CD8-positive, alpha-beta memory T cell (primary cell): ENCODE measurements around the gene ZNF783. TPM values are rescaled to one million over a fixed set of nuclear protein-coding genes. Genes with fewer than 3 reads are reported as not detected.

ENCODE experiments used
- CTCF ChIA-PET: fragments of 350-600 bp; sonication (Branson Sonifier 250); formaldehyde crosslinking; loops from one replicate; lab custom pipeline; 2021; ENCODE audit warnings: antibody characterized with exemption; lab: Charles Lee
- POLR2A ChIA-PET: fragments of 350-600 bp; sonication (Branson Sonifier 250); formaldehyde crosslinking; loops from one replicate; lab custom pipeline; 2021; ENCODE audit warnings: antibody characterized with exemption; lab: Charles Lee
- DNase-seq, 5 donors: peaks; one replicate each; pipeline versions ENCODE4 v3.0.0 to v3.0.0-alpha.2; 2020 to 2022; ENCODE audit warnings: mixed read lengths in 1 of 5
- H3K27ac ChIP-seq: one replicate; pipeline ENCODE4 v1.7.0; 2013; ENCODE audit warnings: low read depth, mild to moderate bottlenecking, low read length, moderate library complexity
- H3K27me3 ChIP-seq: 2 replicates; pipeline ENCODE4 v1.7.0; 2013; ENCODE audit warnings: low read length, mild to moderate bottlenecking; ENCODE audit not compliant: insufficient read depth, poor library complexity, severe bottlenecking
- H3K36me3 ChIP-seq: 2 replicates; pipeline ENCODE4 v1.7.0; 2013; ENCODE audit warnings: mild to moderate bottlenecking, low read length, moderate library complexity; ENCODE audit not compliant: insufficient read depth
- H3K4me1 ChIP-seq: 2 replicates; pipeline ENCODE4 v1.7.0; 2013; ENCODE audit warnings: mild to moderate bottlenecking, low read length, moderate library complexity; ENCODE audit not compliant: insufficient read depth
- H3K4me3 ChIP-seq: 2 replicates; pipeline ENCODE4 v1.7.0; 2013; ENCODE audit warnings: mild to moderate bottlenecking, low read length
- H3K9me3 ChIP-seq: 2 replicates; pipeline ENCODE4 v1.7.0; 2013; ENCODE audit warnings: mild to moderate bottlenecking, low read length
- H3K27ac Mint-ChIP-seq, 8 donors: one replicate each; pipeline ENCODE4 v1.8.0; 2020 to 2021; ENCODE audit warnings: mixed read lengths in 8 of 8, mild to moderate bottlenecking in 6 of 8, inconsistent platforms in 3 of 8, moderate library complexity in 3 of 8
- H3K27me3 Mint-ChIP-seq, 2 donors: one replicate each; pipeline ENCODE4 v1.8.0; 2020 to 2021; ENCODE audit warnings: mixed read lengths in 2 of 2, mild to moderate bottlenecking in 1 of 2, moderate library complexity in 1 of 2
- H3K36me3 Mint-ChIP-seq, 3 donors: one replicate each; pipeline ENCODE4 v1.8.0; 2020 to 2021; ENCODE audit warnings: mixed read lengths in 3 of 3, inconsistent platforms in 1 of 3, mild to moderate bottlenecking in 1 of 3
- H3K4me1 Mint-ChIP-seq, 3 donors: one replicate each; pipeline ENCODE4 v1.8.0; 2020 to 2021; ENCODE audit warnings: mixed read lengths in 3 of 3, inconsistent platforms in 1 of 3, mild to moderate bottlenecking in 1 of 3
- H3K4me3 Mint-ChIP-seq, 7 donors: one replicate each; pipeline ENCODE4 v1.8.0; 2020 to 2021; ENCODE audit warnings: mixed read lengths in 7 of 7, mild to moderate bottlenecking in 6 of 7, moderate library complexity in 4 of 7, inconsistent platforms in 2 of 7
- H3K9me3 Mint-ChIP-seq, 5 donors: one replicate each; pipeline ENCODE4 v1.8.0; 2020 to 2022; ENCODE audit warnings: mixed read lengths in 5 of 5, mild to moderate bottlenecking in 3 of 5, moderate library complexity in 2 of 5, inconsistent platforms in 1 of 5
- polyA plus RNA-seq: library from polyadenylated mRNA; unstranded; fragments of 300-500 nt; fragmentation: Illumina TruSeq; gene quantifications from one replicate; pipeline ENCODE4 v1.2.3, GENCODE V29; 2021
- total RNA-seq, 2 experiments: library from RNA; stranded (reverse); gene quantifications; one replicate each; pipeline ENCODE4 v1.2.3, GENCODE V29; 2021

Gene ZNF783
- total and polyA plus RNA-seq, 3 experiments from 2014 or later, result 5.0 to 20.4 (median 19.7) TPM

DNA sequence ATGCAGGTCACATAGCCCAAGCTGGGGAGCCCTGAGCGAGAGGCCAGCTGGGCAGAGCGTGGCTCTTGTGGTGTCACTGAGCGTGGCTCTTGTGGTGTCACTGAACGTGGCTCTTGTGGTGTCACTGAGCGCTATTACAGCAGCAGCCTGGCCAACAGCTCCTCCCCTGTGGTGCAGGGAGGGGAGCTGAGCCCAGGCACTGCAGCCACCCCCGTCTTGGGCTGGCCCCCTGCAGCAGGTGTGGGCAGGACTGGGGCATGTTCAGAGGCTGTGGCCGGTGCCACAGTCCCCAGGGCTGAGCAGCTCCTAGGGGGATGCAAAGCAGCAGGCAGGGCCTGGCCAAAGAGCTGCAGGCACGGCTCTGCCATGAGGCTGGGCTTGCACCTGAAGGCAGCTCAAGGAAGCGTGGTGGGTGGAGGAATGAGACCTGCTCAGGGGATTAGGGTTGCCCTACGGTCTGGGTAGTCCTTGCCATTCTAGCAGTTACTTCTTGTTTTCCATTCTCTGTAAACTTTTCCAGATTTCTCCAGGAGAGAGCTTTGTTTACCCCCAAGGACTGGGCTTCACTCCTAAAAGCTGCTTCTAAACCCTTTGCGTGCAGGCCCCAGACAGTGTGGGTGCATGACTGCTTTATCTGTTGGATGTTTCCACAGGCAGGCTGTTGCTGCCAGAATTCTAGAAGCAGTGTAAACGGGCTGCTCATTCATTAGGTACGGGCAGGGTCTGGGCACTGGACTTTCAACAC lies 29.2 kb downstream of the ZNF783 start:
- peak overlapping the region in 4 of 8 donors; percentile 15 to 79 (median 53) for H3K27ac Mint-ChIP-seq
- CTCF ChIA-PET, result interaction anchor here (1.7 kb wide), 1 partner anchor 29 kb away, joined by 5 read pairs; the partner anchor contains the start of gene ZNF783
- H3K36me3 ChIP-seq, result no peaks in the 10 kb centered on the region

DNA sequence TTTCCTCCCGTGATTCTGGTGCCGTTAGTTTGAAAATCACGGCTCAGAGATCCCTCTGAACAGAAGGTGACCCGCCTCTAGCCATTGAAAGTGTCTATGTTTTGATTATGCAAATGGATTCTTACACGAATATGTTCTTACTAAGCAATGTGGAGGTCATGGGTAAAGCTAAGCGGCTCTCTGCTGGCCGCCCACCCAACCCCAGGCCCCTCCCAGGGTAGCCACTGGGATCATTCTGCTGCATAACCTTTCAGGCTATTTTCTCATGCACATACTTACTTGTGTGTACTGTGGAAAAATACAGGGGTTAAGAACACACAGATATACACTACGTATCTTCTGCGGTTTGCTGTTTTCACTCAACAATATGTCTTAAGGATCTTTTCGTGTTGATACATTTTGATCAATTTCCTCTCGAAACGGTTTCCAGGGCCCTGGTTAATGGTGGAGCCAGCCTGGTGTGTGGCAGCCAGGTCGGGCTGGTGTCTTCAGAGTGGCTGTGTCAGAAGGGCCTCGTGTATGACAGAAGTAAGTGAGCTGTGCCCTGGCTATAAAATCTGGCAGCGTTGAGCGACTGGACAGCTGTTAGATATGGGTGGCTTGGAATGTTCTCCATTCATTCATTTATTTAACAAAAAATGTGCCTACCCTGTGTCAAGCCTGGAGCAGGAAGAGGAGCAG lies 29.9 kb downstream of the ZNF783 start:
- Histone ChIP-seq H3K9me3 (no peaks in the 10 kb centered on the region), H3K4me1 (peaks cover 6% of the 10 kb centered on the region), H3K36me3 (no peaks in the 10 kb centered on the region), H3K27ac (no peak overlapping the region), H3K4me3 (no peak overlapping the region), H3K27me3 (no peaks in the 10 kb centered on the region)
- peaks cover 10 to 19% (median 15%) of the 10 kb centered on the region in 3 donors for H3K4me1 Mint-ChIP-seq
- ChIA-PET POLR2A (no interaction called here), CTCF (interaction anchor here (1.7 kb wide), 1 partner anchor 30 kb away, joined by 5 read pairs; the partner anchor contains the start of gene ZNF783)
- H3K4me3 Mint-ChIP-seq, result peak overlapping the region in 1 of 7 donors; percentile 32
- H3K27ac Mint-ChIP-seq, result peak overlapping the region in 3 of 8 donors; percentile 4 to 40 (median 38)
- peaks cover 0 to 38% (median 5%) of the 10 kb centered on the region in 3 donors for H3K36me3 Mint-ChIP-seq
- no peak for DNase-seq
- H3K9me3 Mint-ChIP-seq, result no peaks in the 10 kb centered on the region
- no peaks in the 10 kb centered on the region for H3K27me3 Mint-ChIP-seq

More for the DNA sequence above, 29.2 kb downstream of the ZNF783 start:
- H3K36me3 Mint-ChIP-seq, result peaks cover 0 to 38% (median 5%) of the 10 kb centered on the region in 3 donors
- Histone ChIP-seq H3K4me3 (no peak overlapping the region), H3K9me3 (no peaks in the 10 kb centered on the region), H3K4me1 (peaks cover 13% of the 10 kb centered on the region), H3K27ac (no peak overlapping the region), H3K27me3 (no peaks in the 10 kb centered on the region)
- POLR2A ChIA-PET, result no interaction called here
- H3K9me3 Mint-ChIP-seq, result no peaks in the 10 kb centered on the region
- no peaks in the 10 kb centered on the region for H3K27me3 Mint-ChIP-seq
- H3K4me3 Mint-ChIP-seq, result no peak overlapping the region
- H3K4me1 Mint-ChIP-seq, result peaks cover 16 to 25% (median 22%) of the 10 kb centered on the region in 3 donors
- DNase-seq, result no peak

DNA sequence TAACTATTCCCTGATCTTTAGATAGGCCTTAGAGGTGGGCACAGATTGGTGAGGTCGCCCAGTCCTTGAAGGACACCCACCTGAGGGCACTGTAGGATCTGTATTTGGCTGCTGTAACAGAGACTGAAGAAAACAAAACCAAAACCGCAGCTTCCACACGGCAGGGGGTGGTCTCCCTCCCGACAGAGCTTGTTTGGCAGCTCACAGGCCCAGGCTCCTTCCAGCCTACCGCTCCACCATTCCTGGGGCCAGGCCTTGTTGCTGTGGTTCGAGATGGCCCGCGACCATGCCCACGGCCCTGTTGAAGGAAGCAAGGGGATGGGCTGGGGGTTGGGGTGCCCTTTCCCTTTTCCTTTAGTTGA lies 30.4 kb downstream of the ZNF783 start:
- H3K4me1 ChIP-seq, result peaks cover 1% of the 10 kb centered on the region
- no peaks in the 10 kb centered on the region for H3K27me3 Mint-ChIP-seq
- CTCF ChIA-PET, result no interaction called here
- H3K4me3 Mint-ChIP-seq, result no peak overlapping the region
- DNase-seq, result no peak
- H3K36me3 ChIP-seq, result no peaks in the 10 kb centered on the region
- H3K27me3 ChIP-seq, result no peaks in the 10 kb centered on the region
- POLR2A ChIA-PET, result no interaction called here
- H3K4me1 Mint-ChIP-seq, result peaks cover 10 to 16% (median 10%) of the 10 kb centered on the region in 3 donors
- H3K36me3 Mint-ChIP-seq, result peaks cover 0 to 38% (median 5%) of the 10 kb centered on the region in 3 donors
- no peak overlapping the region for H3K27ac ChIP-seq
- no peaks in the 10 kb centered on the region for H3K9me3 ChIP-seq
- no peak overlapping the region for H3K4me3 ChIP-seq
- H3K27ac Mint-ChIP-seq, result peak overlapping the region in 2 of 8 donors; percentile 4 to 40
- H3K9me3 Mint-ChIP-seq, result no peaks in the 10 kb centered on the region

DNA sequence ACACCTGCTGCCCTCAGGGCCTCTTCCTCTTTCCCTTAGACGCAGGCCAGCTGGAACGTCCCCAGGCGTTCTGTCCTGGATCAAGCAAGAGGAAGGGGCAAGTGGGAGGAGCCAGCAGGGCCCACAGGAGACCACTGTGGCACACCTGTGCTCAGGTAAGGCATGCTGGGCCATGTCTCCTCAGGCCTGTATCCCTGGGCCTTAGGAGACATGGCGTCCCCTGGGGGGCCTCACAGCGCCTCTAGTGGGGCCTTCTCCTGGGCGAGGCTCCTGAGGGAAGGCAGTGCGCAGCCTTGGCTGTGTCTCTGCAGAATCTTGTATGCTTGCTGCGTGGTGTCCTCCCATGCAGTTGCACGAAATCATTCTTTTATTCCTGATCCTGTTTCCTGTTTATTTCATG lies 31.3 kb downstream of the ZNF783 start:
- Mint-ChIP-seq H3K4me1 (peaks cover 4 to 8% (median 6%) of the 10 kb centered on the region in 3 donors), H3K27me3 (no peaks in the 10 kb centered on the region), H3K9me3 (no peaks in the 10 kb centered on the region), H3K36me3 (peaks cover 0 to 33% (median 5%) of the 10 kb centered on the region in 3 donors), H3K27ac (no peak overlapping the region), H3K4me3 (no peak overlapping the region)
- Histone ChIP-seq H3K4me1 (no peaks in the 10 kb centered on the region), H3K27me3 (no peaks in the 10 kb centered on the region), H3K27ac (no peak overlapping the region), H3K36me3 (no peaks in the 10 kb centered on the region), H3K9me3 (no peaks in the 10 kb centered on the region), H3K4me3 (no peak overlapping the region)
- CTCF ChIA-PET, result no interaction called here
- POLR2A ChIA-PET, result no interaction called here
- DNase-seq, result no peak

DNA sequence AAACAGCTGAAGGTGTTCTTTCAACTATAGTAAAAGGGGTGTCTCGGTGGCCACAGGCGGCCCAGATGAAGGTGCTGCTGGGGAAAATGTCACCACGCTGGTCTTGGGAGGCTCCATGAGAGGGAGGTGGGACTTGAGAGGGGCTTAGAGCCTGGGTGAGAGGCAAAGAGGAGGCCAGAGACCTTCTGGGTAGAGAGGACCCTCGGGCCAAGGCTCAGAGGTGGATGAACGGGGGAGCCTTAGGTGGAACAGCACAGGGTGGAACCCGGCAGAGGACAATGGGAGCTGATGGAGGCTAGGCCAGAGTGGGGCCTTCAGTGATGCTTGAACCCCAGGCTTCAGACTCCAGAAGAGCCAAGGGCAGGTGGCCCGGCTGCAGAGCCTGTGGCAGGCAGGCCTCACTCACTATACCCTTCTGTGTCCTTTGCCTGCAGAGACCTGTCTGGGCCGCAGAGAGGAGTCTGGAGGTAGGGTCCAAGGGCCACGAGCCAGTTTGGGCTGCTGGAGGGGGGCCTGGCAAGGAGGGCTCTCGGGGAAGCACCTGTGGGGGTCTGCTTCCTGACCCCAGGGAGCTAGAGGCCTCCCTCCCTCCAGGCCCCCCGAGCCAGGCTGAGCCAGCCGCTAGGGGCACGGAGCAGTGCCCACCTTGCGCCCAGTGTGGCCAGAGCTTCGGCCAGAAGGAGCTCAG lies 32.1 kb downstream of the ZNF783 start:
- no peak overlapping the region for H3K4me3 Mint-ChIP-seq
- Histone ChIP-seq H3K9me3 (no peaks in the 10 kb centered on the region), H3K36me3 (no peaks in the 10 kb centered on the region), H3K4me1 (no peaks in the 10 kb centered on the region), H3K4me3 (no peak overlapping the region), H3K27me3 (no peaks in the 10 kb centered on the region), H3K27ac (no peak overlapping the region)
- peaks cover 4 to 8% (median 6%) of the 10 kb centered on the region in 3 donors for H3K4me1 Mint-ChIP-seq
- H3K27ac Mint-ChIP-seq, result no peak overlapping the region
- no peaks in the 10 kb centered on the region for H3K27me3 Mint-ChIP-seq
- peaks cover 0 to 33% (median 5%) of the 10 kb centered on the region in 3 donors for H3K36me3 Mint-ChIP-seq
- H3K9me3 Mint-ChIP-seq, result no peaks in the 10 kb centered on the region
- ChIA-PET POLR2A (no interaction called here), CTCF (no interaction called here)
- no peak for DNase-seq

DNA sequence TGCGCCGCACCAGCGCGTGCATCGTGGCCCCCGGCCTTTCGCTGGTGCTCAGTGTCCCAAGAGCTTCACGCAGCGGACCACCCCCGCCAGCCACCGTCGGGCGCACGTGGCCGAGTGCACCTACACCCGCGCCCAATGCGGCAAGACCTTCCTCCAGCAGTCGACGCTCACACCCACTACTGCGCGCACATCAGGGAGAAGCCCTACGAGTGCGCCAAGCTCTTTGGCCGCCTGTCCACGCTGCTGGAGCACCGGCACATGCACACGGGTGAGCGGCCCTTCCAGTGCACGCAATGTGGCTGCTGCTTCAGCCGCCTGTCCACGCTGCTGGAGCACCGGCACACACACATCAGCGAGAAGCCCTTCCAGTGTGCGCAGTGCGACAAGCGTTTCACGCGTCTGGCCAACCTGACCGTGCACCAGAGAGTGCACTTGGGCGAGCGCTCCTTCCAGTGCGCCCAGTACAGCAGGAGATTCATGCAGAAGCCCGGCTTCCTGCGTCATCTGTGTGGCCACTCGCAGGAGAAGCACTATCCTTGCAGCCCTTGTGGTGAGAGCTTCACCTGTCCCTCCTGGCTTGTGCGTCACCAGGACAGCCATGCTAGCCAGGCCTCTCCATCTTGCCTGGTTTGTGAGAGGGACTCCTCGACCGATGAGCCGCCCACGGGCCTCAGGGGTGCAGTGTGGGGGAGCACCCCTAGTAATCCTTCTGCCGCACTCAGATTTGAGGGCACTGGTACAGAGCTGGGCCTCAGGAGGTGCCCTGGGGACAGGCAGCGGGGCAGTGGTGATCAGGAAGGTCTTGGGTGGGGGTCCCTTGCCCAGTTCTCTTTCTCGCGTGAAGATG lies 32.9 kb downstream of the ZNF783 start:
- peaks cover 0 to 33% (median 5%) of the 10 kb centered on the region in 3 donors for H3K36me3 Mint-ChIP-seq
- ChIA-PET POLR2A (no interaction called here), CTCF (no interaction called here)
- no peak overlapping the region for H3K4me3 Mint-ChIP-seq
- H3K9me3 ChIP-seq, result no peaks in the 10 kb centered on the region
- no peak overlapping the region for H3K4me3 ChIP-seq
- no peaks in the 10 kb centered on the region for H3K4me1 ChIP-seq
- H3K27ac Mint-ChIP-seq, result no peak overlapping the region
- peaks cover 4 to 8% (median 6%) of the 10 kb centered on the region in 3 donors for H3K4me1 Mint-ChIP-seq
- no peaks in the 10 kb centered on the region for H3K36me3 ChIP-seq
- H3K9me3 Mint-ChIP-seq, result no peaks in the 10 kb centered on the region
- DNase-seq, result no peak
- H3K27ac ChIP-seq, result no peak overlapping the region
- no peaks in the 10 kb centered on the region for H3K27me3 ChIP-seq
- no peaks in the 10 kb centered on the region for H3K27me3 Mint-ChIP-seq

DNA sequence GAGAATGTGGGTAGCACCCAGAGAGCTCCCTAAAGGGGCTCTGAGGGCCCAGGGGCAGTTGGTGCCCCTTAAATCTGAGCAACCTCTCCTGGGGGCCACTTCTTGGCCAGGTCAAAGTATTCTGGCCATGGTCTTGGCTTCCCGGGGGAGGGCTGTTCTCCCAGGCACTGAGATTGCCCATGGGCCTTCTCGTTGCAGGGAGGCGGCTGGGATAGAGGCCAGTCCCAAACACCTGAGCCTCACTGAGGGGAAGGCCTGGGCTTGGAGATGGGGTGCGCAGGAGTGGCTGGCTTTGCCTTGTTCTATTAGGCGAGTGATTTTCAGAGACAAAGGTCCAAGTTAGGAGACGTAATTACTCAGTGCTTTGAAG lies 33.5 kb downstream of the ZNF783 start:
- no peak overlapping the region for H3K27ac ChIP-seq
- H3K27me3 Mint-ChIP-seq, result no peaks in the 10 kb centered on the region
- peaks cover 0 to 33% (median 5%) of the 10 kb centered on the region in 3 donors for H3K36me3 Mint-ChIP-seq
- no peaks in the 10 kb centered on the region for H3K9me3 ChIP-seq
- H3K9me3 Mint-ChIP-seq, result no peaks in the 10 kb centered on the region
- H3K27me3 ChIP-seq, result no peaks in the 10 kb centered on the region
- POLR2A ChIA-PET, result no interaction called here
- peaks cover 4 to 8% (median 6%) of the 10 kb centered on the region in 3 donors for H3K4me1 Mint-ChIP-seq
- no peak for DNase-seq
- CTCF ChIA-PET, result no interaction called here
- H3K4me1 ChIP-seq, result no peaks in the 10 kb centered on the region
- no peak overlapping the region for H3K27ac Mint-ChIP-seq
- no peak overlapping the region for H3K4me3 Mint-ChIP-seq
- no peak overlapping the region for H3K4me3 ChIP-seq
- no peaks in the 10 kb centered on the region for H3K36me3 ChIP-seq
